HFF-Myc (cell line): ENCODE data around the gene LRIG3.
A peak's percentile ranks its signal among the peaks of the same experiment; 100 is the strongest.

Experiments used
- DNase-seq: peaks from one replicate; pipeline ENCODE4 v3.0.0-alpha.2; 2011; ENCODE audit warnings: low read depth; ENCODE audit errors: extremely low read depth
- H3K4me3 ChIP-seq: replicated peaks from 2 replicates; pipeline ENCODE4 v1.5.1; 2011; ENCODE audit warnings: low read depth, mild to moderate bottlenecking, control low read depth, low read length
- CTCF ChIP-seq: IDR thresholded peaks from 2 replicates; pipeline ENCODE4 v1.5.1; 2012; ENCODE audit warnings: mild to moderate bottlenecking, low read depth, low read length, control low read depth; ENCODE audit errors: missing control alignments

The LRIG3 gene, protein sequence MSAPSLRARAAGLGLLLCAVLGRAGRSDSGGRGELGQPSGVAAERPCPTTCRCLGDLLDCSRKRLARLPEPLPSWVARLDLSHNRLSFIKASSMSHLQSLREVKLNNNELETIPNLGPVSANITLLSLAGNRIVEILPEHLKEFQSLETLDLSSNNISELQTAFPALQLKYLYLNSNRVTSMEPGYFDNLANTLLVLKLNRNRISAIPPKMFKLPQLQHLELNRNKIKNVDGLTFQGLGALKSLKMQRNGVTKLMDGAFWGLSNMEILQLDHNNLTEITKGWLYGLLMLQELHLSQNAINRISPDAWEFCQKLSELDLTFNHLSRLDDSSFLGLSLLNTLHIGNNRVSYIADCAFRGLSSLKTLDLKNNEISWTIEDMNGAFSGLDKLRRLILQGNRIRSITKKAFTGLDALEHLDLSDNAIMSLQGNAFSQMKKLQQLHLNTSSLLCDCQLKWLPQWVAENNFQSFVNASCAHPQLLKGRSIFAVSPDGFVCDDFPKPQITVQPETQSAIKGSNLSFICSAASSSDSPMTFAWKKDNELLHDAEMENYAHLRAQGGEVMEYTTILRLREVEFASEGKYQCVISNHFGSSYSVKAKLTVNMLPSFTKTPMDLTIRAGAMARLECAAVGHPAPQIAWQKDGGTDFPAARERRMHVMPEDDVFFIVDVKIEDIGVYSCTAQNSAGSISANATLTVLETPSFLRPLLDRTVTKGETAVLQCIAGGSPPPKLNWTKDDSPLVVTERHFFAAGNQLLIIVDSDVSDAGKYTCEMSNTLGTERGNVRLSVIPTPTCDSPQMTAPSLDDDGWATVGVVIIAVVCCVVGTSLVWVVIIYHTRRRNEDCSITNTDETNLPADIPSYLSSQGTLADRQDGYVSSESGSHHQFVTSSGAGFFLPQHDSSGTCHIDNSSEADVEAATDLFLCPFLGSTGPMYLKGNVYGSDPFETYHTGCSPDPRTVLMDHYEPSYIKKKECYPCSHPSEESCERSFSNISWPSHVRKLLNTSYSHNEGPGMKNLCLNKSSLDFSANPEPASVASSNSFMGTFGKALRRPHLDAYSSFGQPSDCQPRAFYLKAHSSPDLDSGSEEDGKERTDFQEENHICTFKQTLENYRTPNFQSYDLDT

GRCh38 chr12:58920102-58920960 is at the start of gene LRIG3:
Gene LRIG3 (minus strand): TSS chr12:58920504. CDS start chr12:58920235, 269 bp downstream.
- no peak for TF ChIP-seq CTCF
- peak within 1 kb of the TSS; percentile 74 for H3K4me3 ChIP-seq
- DNase-seq: no peak

GRCh38 chr12:58969237-58969636 is 48.9 kb upstream of the LRIG3 start:
- peak; percentile 25 for DNase-seq
- no peak for TF ChIP-seq CTCF

GRCh38 chr12:58967561-58967960 is 47.3 kb upstream of the LRIG3 start:
- H3K4me3 ChIP-seq: no peak overlapping the region
- no peak for DNase-seq
- no peak for TF ChIP-seq CTCF

More at GRCh38 chr12:58969237-58969636, 48.9 kb upstream of the LRIG3 start:
- H3K4me3 ChIP-seq: no peak overlapping the region

- no peak for DNase-seq
- no peak overlapping the region for H3K4me3 ChIP-seq
- TF ChIP-seq CTCF: no peak
These were observed 46.6 kb upstream of the LRIG3 start for GRCh38 chr12:58966939-58967338.

DNA sequence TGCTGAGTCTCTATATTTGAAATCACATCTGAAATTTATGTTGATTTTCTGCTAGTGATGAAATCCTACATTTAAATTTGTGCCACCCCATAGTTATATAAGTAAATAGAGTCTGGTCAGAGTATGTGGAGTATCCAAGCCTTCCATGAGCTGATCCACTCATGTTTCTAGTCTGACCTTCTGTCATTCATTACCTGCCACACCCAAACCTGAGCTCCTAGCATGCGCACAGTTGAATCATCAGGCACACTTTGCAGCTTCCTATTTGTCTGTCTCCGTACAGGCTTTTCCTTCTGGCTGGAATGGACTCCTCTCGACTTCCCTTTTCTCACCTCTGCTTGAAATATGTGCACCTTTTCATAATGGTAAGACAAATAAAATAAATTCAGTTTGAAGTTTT is 45.3 kb upstream of the LRIG3 start:
- no peak overlapping the region for H3K4me3 ChIP-seq
- no peak for DNase-seq
- TF ChIP-seq CTCF: no peak

GRCh38 chr12:58963844-58964243 is 43.5 kb upstream of the LRIG3 start:
- no peak for DNase-seq
- no peak overlapping the region for H3K4me3 ChIP-seq
- no peak for TF ChIP-seq CTCF
